GM18907 (cell line): ENCODE results near the gene RABGEF1.
"Not testable (repeated sequence)": the region's sequence is repeated elsewhere in the genome, so short reads cannot be mapped to it uniquely, and the experiment has no call there.

Experiments used
- ATAC-seq: cut with Tn5 transposase; IDR thresholded peaks from one replicate; pipeline ENCODE4 v1.9.1; 2021; ENCODE audit warnings: mild to moderate bottlenecking, moderate library complexity; ENCODE audit not compliant: unreplicated experiment

The RABGEF1 gene

DNA sequence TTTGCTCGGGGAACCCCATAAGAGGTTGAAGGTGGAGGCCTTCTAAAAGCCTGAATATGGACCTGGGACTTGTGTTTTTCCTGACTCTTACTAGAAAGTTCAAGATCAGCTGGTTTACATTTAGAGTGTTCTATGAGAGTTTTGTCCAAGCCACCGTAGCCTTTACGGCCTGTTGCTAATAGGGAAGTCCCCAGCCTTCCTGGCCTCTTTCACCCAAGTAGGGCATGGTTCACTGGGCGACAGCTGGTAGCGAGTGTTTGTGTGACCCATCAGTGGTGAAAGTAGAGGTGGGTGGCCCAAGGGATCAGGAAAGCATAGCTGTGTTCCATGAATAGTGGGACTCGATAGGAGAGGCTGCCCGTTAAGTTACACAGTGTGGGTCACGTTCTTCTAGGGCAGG is 60.1 kb downstream of the RABGEF1 start:
- no peak for ATAC-seq

GRCh38 chr7:66804001-66804400 is 63.5 kb downstream of the RABGEF1 start:
- ATAC-seq, result no peak

DNA sequence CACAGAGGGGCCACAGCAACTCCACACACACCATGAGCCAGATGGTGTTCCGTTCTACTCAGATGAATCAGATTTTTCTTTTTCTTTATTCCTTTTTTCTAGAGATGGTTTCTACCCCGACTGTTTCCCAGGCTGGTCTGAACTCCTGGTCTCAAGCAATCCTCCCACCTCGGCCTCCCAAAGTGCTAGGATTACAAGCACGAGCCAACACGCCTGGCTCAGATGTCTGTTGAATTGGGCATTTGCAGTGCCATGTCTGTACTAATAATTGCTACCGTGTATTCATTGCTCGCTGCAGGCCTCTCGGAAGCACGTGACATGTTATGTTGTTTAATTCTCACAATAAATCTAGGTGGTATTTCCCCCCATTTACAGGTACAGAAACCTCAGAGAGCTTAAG is 67.2 kb downstream of the RABGEF1 start:
- ATAC-seq, result no peak

DNA sequence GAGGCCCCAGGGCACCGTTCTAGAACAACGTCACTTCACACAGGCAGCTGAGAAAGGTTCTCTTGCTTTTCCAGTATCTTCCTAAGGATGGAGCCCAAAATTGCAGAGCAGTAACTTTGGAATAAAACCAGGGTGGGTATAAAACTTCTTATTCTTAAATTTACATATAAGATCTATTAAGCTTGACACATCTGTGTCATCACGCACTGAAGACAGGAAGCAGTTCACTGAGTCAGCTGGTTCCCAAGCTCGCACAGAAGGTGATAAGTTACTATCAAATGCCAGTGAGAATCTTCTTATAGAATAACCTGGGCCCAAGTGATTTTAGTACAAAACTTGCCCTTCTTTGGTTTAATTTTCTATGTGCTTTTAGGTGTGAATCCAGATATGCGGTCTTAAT is 70.2 kb downstream of the RABGEF1 start:
- ATAC-seq, result no peak

GRCh38 chr7:66815186-66815875 is 74.8 kb downstream of the RABGEF1 start:
- ATAC-seq, result not testable (repeated sequence)

DNA sequence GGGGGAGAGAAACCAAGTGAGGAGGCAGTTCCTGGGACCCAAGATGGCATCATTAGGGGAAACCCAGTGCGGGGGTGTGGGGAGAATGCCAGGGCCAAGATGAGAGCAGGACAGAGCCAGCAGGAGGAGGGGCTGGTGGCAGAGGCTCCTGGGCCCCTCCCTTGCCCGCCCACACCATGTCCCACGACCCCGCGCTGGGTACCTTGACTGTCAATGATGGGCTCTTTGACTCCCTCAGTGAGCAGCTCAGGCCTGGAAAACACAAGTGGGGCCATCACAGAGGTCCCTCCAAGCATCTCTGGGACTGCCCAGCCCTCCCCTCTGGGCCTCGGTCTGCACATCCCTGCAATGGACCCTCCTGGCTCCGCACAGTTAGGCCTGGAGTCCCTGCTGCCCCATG is 75.4 kb downstream of the RABGEF1 start:
- no peak for ATAC-seq

GRCh38 chr7:66816658-66817057 is 76.1 kb downstream of the RABGEF1 start:
- ATAC-seq, result not testable (repeated sequence)

DNA sequence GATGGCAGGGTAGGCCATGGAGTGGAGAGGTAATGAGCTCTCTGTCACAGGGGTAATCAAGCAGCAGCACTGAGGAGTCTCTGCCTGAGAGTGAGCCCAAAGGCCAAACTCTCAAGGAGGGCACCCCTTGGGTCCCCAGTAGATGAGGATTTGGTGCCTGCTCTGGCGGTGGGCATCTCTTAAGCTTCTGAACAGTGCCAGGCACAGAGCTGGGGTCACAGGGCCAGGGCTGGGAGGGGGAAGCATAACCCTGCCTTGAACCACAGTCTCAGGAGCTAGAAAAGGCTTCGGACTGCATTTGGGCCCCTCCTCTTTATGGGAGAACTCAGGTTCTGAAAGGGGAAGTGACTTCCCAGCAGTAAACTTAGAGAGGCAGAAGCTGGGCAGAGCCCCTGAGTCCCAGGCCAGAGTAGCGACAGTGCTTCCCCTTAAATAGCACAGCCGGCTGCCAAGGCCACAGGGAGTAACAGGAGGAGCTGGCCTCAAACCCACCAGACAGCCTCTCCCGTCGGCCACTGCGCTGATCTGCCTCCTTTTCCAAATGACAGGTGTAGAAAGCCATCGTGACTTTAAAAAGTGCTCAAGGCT is 76.8 kb downstream of the RABGEF1 start:
- ATAC-seq, result not testable (repeated sequence)

- not testable (repeated sequence) for ATAC-seq
Measured at GRCh38 chr7:66817956-66818355, 77.4 kb downstream of the RABGEF1 start.

- ATAC-seq, result no peak
Measured at GRCh38 chr7:66824041-66824440, 83.5 kb downstream of the RABGEF1 start.

- ATAC-seq, result not testable (repeated sequence)
Measured at GRCh38 chr7:66825538-66825937, 85.0 kb downstream of the RABGEF1 start.

DNA sequence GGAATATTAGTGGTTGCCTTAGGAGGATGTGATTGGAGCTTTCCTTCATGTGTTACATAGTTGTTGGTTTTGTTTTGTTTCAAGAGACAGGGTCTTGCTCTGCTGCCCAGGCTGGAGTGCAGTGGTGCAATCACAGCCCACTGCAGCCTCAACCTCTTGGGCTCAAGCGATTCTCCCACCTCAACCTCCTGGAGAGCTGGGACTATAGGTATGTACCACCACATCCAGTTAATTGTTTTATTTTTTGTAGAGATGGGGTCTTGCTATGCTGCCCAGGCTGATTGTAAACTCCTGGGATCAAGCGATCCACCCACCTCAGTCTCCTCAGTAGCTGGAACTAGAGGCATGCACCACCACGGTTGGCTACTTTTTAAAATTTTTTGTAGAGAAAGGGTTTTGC is 86.1 kb downstream of the RABGEF1 start:
- no peak for ATAC-seq

- not testable (repeated sequence) for ATAC-seq
Measured at GRCh38 chr7:66830976-66831375, 90.4 kb downstream of the RABGEF1 start.

DNA sequence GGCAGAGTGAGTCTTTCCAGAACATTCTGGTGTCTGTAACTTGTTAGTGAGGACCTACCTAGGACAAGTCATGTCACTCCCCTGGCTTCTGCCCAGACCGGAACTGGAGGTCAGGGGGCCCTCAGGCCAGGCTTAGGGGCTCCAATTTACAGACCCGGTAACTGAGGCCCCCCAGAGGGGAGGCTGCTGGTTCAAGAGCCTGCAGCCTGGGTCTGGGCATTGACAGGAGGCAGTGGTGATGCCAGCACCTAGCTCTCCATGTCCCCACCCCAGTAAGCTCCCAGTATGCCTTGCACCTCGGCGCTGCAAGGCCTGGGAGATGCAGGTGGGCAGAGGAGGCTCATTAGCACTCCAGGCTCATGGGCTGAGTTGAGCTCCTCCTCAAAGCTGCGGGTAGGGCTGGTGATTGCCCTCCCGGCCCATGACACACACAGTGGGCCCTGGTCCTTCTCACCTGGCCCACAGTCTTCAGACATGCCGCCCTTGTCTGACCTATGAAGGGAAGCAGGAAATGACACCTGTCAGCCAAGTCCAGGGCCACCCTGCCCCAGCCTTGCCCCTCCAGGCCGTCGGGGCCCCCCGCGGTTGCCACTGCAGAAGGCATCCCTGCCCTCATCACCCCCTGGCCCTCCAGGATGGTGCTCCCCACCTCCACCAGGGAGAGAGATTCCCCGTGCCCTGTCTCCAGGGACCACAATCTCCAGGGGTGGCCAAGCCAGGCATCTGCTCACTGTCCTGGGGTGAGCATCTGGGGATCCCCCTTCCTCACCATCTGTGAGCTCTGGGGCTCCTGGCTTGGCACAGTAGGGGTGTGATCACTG is 92.2 kb downstream of the RABGEF1 start:
- ATAC-seq, result no peak

GRCh38 chr7:66837007-66837406 is 96.5 kb downstream of the RABGEF1 start:
- no peak for ATAC-seq

GRCh38 chr7:66837661-66838060 is 97.1 kb downstream of the RABGEF1 start:
- no peak for ATAC-seq

DNA sequence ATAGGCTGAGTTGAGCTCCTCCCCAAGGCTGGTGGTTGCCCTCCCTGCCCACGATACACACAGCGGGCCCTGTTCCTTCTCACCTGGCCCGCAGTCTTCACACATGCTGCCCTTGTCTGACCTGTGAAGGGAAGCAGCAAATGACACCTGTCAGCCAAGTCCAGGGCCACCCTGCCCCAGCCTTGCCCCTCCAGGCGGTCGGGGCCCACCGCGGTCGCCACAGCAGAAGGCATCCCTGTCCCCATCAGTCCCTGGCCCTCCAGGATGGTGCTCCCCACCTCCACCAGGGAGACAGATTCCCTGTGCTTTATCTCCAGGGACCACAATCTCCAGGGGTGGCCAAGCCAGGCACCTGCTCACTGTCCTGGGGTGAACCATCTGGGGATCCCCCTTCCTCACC is 99.3 kb downstream of the RABGEF1 start:
- no peak for ATAC-seq

GRCh38 chr7:66840316-66840715 is 99.8 kb downstream of the RABGEF1 start:
- ATAC-seq, result no peak

DNA sequence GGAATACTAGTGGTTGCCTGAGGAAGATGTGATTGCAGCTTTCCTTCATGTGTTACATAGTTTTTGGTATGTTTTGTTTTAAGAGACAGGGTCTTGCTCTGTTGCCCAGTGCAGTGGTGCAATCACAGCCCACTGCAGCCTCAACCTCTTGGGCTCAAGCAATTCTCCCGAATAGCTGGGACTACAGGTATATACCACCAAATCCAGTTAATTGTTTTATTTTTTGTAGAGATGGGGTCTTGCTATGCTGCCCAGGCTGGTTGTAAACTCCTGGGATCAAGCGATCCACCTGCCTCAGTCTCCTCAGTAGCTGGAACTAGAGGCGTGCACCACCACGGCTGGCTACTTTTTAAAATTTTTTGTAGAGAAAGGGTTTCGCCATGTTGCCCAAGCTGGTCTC is 101.4 kb downstream of the RABGEF1 start:
- no peak for ATAC-seq

GRCh38 chr7:66843492-66843891 is 103.0 kb downstream of the RABGEF1 start:
- ATAC-seq, result not testable (repeated sequence)

- peak; percentile 91 for ATAC-seq
Measured at GRCh38 chr7:66844552-66845378, 104.2 kb downstream of the RABGEF1 start.
